8988T (cell line): Measurements from ENCODE around the gene RAB31.
"Not testable (repeated sequence)": the region's sequence is repeated elsewhere in the genome, so short reads cannot be mapped to it uniquely, and the experiment has no call there.

Experiments
- DNase-seq: peaks from one replicate; pipeline ENCODE4 v3.0.0; 2011

RAB31 gene

DNA sequence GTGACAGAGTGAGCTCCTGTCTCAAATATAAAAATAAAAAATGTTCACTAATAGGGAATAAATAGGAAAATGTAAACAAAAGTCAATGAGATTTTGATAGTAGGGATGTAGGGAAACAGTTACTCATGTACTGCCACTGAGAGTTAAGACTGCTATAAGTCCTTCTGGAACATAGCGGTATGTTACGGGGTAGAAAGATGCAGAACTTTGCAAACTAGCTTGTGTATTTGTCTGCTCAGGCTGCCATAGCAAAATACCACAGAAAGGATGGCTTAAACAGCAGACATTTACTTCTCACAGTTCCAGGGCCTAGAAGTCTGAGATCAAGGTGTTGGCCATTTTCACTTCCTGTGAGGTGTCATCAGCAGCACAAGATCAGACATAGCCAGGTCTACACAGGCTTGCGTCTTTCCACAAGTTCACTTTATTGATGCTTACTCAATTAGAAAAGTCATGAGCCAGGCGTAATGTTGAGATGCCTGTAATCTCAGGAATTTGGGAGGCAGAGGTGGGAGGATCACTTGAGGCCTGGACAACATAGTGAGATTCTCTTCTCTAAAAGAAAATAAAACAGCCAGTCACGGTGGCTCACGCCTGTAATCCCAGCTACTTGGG is 186.5 kb downstream of the RAB31 start:
- no peak for DNase-seq

DNA sequence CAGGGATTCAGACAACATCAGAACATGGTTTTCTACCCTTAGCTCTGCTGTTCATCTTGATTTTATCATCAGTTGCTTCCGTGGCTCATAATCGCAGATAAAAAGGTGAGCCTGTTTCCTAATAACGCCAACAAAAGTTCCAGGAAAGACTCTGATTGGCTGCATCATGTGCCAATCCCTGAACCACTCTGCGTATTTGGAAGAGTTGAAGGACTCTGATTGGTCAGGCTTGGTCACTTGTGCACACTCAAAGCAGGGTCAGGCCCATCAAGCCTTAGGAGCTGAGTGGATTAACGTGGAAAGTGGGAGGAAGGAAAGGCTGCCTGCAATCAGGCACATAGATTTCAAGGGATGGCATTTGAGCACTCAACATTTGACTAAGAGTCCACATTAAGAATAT is 189.0 kb downstream of the RAB31 start:
- DNase-seq = no peak

DNA sequence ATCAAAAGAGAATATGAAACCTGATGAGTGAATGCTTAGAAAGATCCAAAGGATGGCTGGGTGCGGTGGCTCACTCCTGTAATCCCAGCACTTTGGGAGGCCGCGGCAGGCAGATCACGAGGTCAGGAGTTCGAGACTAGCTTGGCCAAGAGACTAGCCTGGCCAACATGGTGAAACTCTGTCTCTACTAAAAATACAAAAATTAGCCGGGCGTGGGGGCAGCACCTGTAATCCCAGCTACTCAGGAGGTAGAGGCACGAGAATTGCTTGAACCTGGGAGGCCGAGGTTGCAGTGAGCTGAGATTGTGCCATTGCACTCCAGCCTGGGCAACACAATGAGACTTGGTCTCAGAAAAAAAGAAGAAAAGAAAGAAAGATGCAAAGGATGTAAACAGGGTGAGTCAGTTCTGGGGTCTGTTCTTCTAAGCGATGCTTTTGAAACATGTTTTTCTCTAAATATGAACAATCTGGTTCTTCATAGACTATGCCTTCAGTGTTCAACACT is 189.7 kb downstream of the RAB31 start:
- not testable (repeated sequence) for DNase-seq

DNA sequence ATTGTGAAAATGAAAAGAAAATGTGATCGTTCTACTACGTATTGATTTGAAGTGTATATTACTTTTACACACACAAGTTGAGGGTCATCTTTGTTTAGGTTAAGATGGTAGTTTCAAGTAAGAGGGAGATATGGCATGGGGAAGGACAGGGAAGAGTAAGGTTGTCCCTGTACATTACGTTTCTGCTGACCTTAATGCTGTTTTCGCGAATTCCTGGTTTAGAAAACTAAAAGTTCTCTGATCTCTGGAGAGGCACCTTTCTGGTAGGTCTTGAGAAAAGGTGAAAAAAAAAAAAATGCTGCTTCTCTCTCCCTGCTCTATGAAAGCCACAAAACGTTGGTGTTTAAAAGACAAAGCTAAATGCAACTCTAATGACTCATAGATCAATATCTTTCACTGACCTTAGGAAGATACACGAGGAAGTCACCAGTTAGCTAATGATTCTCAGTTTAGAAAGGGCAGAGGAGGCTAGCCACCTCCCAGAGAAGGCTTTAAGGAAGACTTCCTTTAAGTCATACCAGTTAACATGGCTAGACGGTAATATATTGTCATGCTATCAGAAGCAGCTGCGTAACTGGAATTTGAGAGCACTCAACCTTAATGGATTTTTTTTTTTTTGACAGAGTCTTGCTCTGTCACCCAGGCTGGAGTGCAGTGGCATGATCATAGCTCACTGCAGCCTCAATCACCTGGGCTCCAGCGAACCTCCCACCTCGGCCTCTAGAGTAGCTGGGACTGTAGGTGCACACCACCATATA is 190.9 kb downstream of the RAB31 start:
- no peak for DNase-seq

DNA sequence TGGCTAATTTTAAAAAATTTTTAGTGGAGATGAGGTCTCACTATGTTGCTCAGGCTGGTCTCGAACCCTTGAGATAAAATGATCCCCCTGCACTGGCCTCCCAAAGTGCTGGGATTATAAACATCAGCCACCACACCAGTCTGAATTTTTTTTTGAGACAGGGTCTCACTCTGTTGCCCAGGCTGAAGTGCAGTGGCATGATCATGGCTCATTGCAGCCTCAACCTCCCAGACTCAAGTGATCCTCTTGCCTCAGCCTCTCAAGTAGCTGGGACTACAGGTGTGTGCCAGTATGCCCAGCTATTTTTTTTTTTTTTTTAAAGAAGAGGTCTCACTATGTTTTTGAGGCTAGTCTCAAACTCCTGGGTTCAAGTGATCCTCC is 191.4 kb downstream of the RAB31 start:
- DNase-seq = not testable (repeated sequence)

DNA sequence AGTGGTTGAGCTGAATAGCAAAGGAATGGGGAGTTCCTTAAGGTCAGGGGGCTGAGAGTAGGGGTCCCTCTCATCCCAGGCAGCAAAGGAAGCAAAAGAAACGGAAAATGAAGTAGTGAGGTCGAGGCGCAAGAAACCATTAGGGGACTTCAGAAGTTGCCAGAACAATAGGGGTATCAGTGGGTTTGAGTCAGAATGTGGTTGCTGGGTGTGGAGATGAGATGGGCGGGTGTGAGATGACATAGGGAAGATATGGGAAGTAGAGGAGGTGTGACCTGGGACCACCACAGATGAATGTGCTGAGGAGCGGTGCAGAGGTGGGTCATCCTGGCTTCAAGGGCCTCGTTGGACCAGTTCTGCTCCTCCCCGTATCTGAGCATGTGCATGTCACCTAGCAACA is 192.6 kb downstream of the RAB31 start:
- no peak for DNase-seq

DNA sequence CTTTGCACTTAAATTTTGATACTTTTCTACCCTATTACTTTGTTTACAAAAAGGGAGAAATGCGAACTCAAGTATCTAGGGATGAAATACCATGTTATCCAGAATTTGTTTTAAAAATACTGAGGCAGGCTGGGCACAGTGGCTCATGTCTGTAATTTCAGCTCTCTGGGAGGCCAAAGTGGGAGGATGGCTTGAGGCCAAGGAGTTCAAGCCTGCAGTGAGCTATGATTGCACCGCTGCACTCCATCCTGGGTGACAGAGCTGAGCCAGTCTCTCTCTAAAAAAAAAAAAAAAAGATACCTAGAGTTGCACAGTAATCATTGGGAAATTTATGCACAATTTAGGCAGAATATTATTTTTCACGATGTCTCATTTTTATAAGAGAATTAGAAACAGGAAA is 193.3 kb downstream of the RAB31 start:
- no peak for DNase-seq

DNA sequence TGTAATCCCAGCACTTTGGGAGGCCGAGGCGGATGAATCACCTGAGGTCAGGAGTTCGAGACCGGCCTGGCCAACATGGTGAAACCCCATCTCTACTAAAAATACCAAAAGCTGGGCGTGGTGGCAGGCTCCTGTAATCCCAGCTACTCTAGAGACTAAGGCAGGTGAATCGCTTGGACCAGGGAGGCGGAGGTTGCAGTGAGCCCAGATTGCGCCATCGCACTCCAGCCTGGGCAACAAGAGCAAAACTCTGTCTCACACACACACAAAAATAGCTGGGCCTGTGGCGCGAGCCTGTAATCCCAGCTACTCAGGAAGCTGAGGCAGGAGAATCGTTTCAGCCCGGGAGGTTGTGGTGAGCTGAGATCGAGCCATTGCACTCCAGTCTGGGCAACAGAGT is 194.2 kb downstream of the RAB31 start:
- DNase-seq = not testable (repeated sequence)

DNA sequence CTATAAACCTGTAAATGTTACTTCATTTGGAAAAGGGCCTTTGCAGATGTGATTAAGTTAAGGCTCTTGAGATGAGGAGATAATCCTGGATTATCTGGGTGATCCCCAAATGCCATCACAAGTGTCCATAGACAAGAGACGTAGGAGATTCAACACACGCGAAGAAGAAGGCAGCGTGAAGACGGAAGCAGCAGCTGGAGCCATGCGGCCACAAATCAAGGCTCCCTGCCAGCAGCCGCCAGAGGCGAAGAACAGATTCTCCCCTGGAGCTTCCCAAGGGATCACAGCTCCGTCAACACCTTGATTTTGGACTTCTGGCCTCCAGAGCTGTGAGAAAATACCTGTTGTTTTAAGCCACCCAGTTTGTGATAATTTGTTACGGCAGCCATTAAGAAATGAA is 194.7 kb downstream of the RAB31 start:
- DNase-seq = no peak

DNA sequence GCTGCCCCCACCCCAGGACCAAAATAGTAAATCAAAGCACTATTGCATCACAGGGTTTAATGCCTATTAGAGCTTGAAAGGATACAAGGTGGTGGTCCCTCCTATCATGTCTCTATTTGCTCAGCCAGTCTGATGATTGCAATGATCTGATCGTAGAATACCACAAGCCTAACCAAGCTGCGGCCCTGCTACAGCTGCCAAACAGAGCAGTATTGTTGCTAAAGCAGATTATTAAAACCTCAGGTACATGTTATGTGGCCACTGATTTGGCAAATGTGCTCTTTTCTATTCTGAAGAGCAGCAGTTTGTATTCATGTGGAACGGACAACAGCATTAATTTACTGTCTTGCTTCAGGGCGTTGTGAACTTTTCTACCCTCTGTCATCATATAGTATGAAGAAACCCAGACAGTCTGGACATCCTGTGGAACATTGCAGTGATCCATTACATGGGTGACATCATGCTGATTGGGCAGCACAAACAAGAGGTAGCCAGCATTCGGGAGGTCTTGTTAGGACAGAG is 197.4 kb downstream of the RAB31 start:
- DNase-seq = no peak

DNA sequence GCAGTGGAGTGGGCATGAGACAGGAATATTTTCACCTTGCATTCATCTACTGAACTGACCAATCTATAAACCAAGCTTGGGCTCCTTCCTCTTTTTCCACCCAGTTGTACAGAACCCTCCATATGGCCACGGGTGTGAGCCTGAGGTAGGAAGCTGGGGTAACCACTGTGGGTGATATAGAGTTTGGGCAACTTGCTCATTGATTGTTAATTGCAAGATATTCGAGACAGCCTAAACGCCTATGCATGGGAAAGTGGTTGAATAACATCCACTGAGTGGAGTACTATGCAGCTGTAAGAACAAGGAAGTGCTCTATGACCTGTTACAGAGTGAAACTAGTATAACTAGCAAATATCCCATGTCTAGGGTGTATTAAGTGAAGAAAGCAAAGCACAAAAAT is 198.4 kb downstream of the RAB31 start:
- no peak for DNase-seq

DNA sequence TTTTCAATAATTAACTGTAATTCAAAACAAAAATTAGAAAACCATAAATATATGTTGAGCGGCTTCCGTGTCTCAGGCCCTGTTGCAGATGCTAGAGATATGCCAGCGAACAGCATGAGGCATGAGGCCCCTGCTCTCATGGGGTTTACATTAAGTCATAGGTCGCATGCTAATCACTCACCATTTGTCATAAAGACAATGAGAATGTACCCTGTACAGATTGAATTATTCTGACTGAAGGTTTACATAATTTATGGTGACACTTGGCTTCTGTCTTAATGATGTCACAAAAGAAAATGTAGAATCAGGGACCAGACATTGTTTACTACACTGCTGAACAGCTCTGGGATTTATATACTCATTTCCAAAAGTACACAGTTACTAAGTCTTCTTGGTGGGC is 199.8 kb downstream of the RAB31 start:
- DNase-seq = no peak

DNA sequence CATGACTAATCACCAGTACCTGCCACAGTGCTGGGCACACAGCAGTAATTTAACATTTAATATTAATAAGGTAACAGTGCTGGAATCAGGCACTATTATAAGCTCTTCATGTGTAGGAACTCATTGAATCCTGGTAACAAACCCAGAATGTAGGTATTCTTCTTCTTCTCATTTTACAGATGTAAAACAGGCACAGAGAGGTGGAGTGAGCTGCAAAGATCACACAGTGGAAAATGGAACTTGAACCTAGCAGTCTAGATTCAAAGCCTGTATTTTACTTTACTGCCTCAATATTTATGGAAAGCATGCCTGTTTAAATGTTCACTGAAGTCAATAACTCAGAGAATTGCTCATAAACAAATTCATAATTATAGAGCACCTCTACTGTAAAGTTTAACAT is 202.0 kb downstream of the RAB31 start:
- no peak for DNase-seq

DNA sequence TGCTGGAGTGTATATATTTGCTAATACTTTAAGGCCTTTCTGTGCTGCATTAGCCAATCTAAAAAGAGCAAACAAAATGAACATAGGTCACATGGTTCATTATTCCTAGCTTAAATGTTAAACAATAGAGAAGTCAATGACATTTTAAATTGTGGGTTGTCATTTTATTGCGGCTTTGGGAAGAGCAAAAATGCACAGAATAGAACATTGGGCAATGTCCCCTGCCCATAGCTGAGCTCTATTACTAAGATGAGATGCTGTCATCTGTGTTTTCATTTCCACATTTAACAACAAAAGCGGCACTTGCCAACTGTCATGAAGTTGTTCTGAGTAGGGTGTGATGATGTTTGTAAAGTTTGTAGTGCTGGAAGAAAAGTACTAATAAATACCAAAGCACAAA is 202.6 kb downstream of the RAB31 start:
- no peak for DNase-seq

DNA sequence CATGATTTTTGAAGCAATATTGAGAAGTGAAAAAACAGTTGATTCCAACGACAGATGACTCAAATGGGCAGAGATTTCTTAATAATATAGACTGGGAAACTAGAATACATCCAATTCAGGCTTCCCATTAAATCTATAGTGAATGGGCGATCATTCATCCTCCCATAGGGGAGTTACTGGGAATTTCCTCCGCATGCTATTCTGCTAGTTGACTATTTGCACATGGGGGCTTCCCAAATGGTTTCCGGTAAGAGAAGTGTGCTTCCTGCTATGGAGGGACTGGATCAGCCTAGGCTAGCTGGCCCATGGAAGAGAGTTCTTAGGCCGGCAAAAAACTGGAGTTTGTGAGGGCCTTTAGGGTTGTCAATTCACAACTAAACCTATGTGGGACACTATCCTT is 203.1 kb downstream of the RAB31 start:
- DNase-seq = no peak
